MM.1S (cell line): Measurements from ENCODE around the gene GMFB.

Experiments
- DNase-seq: peaks from one replicate; pipeline ENCODE4 v3.0.0-alpha.2; 2015
- H2AFZ ChIP-seq: fragments of 300-600 bp; sonication (generic); 2 replicates; pipeline ENCODE4 v1.6.0; 2016; ENCODE audit warnings: antibody characterized with exemption, low read length
- H3F3A ChIP-seq: fragments of 300-600 bp; sonication (generic); 2 replicates; pipeline ENCODE4 v1.6.1; 2016; ENCODE audit warnings: mild to moderate bottlenecking, antibody characterized with exemption, low read length, moderate library complexity, mixed read lengths; ENCODE audit not compliant: insufficient read depth
- H3K27ac ChIP-seq: fragments of 300-600 bp; sonication (generic); 2 replicates; pipeline ENCODE4 v1.5.1; 2016; ENCODE audit warnings: mild to moderate bottlenecking, low read length
- H3K27me3 ChIP-seq: fragments of 300-600 bp; sonication (generic); replicated peaks from 2 replicates; pipeline ENCODE4 v1.6.0; 2016; ENCODE audit warnings: low read length; ENCODE audit not compliant: insufficient read depth
- H3K36me3 ChIP-seq: fragments of 300-600 bp; sonication (generic); replicated peaks from 2 replicates; pipeline ENCODE4 v1.6.1; 2016; ENCODE audit warnings: mild to moderate bottlenecking, low read length, mixed read lengths; ENCODE audit not compliant: insufficient read depth
- H3K4me1 ChIP-seq: fragments of 300-600 bp; sonication (generic); 2 replicates; pipeline ENCODE4 v1.6.1; 2016; ENCODE audit warnings: low read length, mixed read lengths
- H3K4me2 ChIP-seq: fragments of 300-600 bp; sonication (generic); 2 replicates; pipeline ENCODE4 v1.6.0; 2016; ENCODE audit warnings: low read depth, low read length
- H3K4me3 ChIP-seq: fragments of 300-600 bp; sonication (generic); 2 replicates; pipeline ENCODE4 v1.5.1; 2016; ENCODE audit warnings: low read length, mixed read lengths
- H3K79me2 ChIP-seq: fragments of 300-600 bp; sonication (generic); 2 replicates; pipeline ENCODE4 v1.6.1; 2016; ENCODE audit warnings: mixed run types, low read length, mixed read lengths
- H3K9ac ChIP-seq: fragments of 300-600 bp; sonication (generic); 2 replicates; pipeline ENCODE4 v1.6.1; 2016; ENCODE audit warnings: low read length, mixed read lengths
- H3K9me2 ChIP-seq: fragments of 300-600 bp; sonication (generic); replicated peaks from 2 replicates; pipeline ENCODE4 v1.6.1; 2016; ENCODE audit warnings: mild to moderate bottlenecking, low read length, mixed read lengths; ENCODE audit not compliant: insufficient read depth
- H3K9me3 ChIP-seq: fragments of 300-600 bp; sonication (generic); replicated peaks from 2 replicates; pipeline ENCODE4 v1.6.1; 2016; ENCODE audit warnings: mild to moderate bottlenecking, low read length, mixed read lengths; ENCODE audit not compliant: insufficient read depth
- H4K20me1 ChIP-seq: fragments of 300-600 bp; sonication (generic); 2 replicates; pipeline ENCODE4 v1.6.1; 2016; ENCODE audit warnings: mild to moderate bottlenecking, low read length, moderate library complexity, mixed read lengths; ENCODE audit not compliant: insufficient read depth
- CTCF ChIP-seq: fragments of 300-600 bp; sonication (generic); IDR thresholded peaks from 2 replicates; pipeline ENCODE4 v1.5.1; 2016; ENCODE audit warnings: antibody characterized with exemption, low read length, mixed read lengths
- EZH2 ChIP-seq: fragments of 300-600 bp; sonication (generic); optimal IDR thresholded peaks from 2 replicates; pipeline ENCODE3; 2017; ENCODE audit warnings: low read depth, mild to moderate bottlenecking, antibody characterized with exemption, low read length, mixed read lengths
- EZH2phosphoT487 ChIP-seq: fragments of 300-600 bp; sonication (generic); IDR thresholded peaks from 2 replicates; pipeline ENCODE4 v1.6.1; 2018; ENCODE audit warnings: antibody characterized with exemption, low read length

Gene GMFB

GRCh38 chr14:54502602-54503001 is 13.8 kb upstream of the GMFB start:
- H3K4me3 ChIP-seq: no peak overlapping the region
- no peak overlapping the region for H2AFZ ChIP-seq
- H3K9ac ChIP-seq: no peak overlapping the region
- H3K9me2 ChIP-seq: no peaks in the 10 kb centered on the region
- no peak overlapping the region for H3K4me2 ChIP-seq
- no peaks in the 10 kb centered on the region for H3K36me3 ChIP-seq
- no peaks in the 10 kb centered on the region for H3K9me3 ChIP-seq
- no peaks in the 10 kb centered on the region for H3K79me2 ChIP-seq
- TF ChIP-seq CTCF: no peak
- no peaks in the 10 kb centered on the region for H3K27me3 ChIP-seq
- H3F3A ChIP-seq: no peaks in the 10 kb centered on the region
- no peak for DNase-seq
- H3K4me1 ChIP-seq: no peaks in the 10 kb centered on the region
- H3K27ac ChIP-seq: no peak overlapping the region
- H4K20me1 ChIP-seq: no peaks in the 10 kb centered on the region

GRCh38 chr14:54501480-54501879 is 12.7 kb upstream of the GMFB start:
- H3K4me1 ChIP-seq: no peaks in the 10 kb centered on the region

GRCh38 chr14:54500744-54501143 is 12.0 kb upstream of the GMFB start:
- H3K36me3 ChIP-seq: no peaks in the 10 kb centered on the region
- H3K9me3 ChIP-seq: no peaks in the 10 kb centered on the region
- DNase-seq: no peak
- no peak for TF ChIP-seq EZH2
- TF ChIP-seq EZH2phosphoT487: no peak
- no peak overlapping the region for H3K4me2 ChIP-seq
- no peaks in the 10 kb centered on the region for H3K4me1 ChIP-seq
- H3K79me2 ChIP-seq: no peaks in the 10 kb centered on the region
- no peaks in the 10 kb centered on the region for H3F3A ChIP-seq
- H3K9me2 ChIP-seq: no peaks in the 10 kb centered on the region
- no peaks in the 10 kb centered on the region for H4K20me1 ChIP-seq
- H2AFZ ChIP-seq: no peak overlapping the region
- no peak overlapping the region for H3K27ac ChIP-seq
- no peaks in the 10 kb centered on the region for H3K27me3 ChIP-seq
- H3K4me3 ChIP-seq: no peak overlapping the region
- H3K9ac ChIP-seq: no peak overlapping the region

More at GRCh38 chr14:54501480-54501879, 12.7 kb upstream of the GMFB start:
- H3K79me2 ChIP-seq: no peaks in the 10 kb centered on the region
- no peaks in the 10 kb centered on the region for H3K9me3 ChIP-seq
- no peaks in the 10 kb centered on the region for H3F3A ChIP-seq
- H3K9me2 ChIP-seq: no peaks in the 10 kb centered on the region
- H3K4me3 ChIP-seq: no peak overlapping the region
- no peak overlapping the region for H3K27ac ChIP-seq
- no peak overlapping the region for H3K4me2 ChIP-seq
- H3K27me3 ChIP-seq: no peaks in the 10 kb centered on the region
- no peak for DNase-seq
- TF ChIP-seq EZH2 (no peak), EZH2phosphoT487 (no peak), CTCF (no peak)
- H4K20me1 ChIP-seq: no peaks in the 10 kb centered on the region
- H3K9ac ChIP-seq: no peak overlapping the region
- no peak overlapping the region for H2AFZ ChIP-seq
- no peaks in the 10 kb centered on the region for H3K36me3 ChIP-seq

GRCh38 chr14:54498579-54498978 is 9.8 kb upstream of the GMFB start:
- Histone ChIP-seq H3K9me3 (no peaks in the 10 kb centered on the region), H3K4me3 (no peak overlapping the region), H3K79me2 (no peaks in the 10 kb centered on the region), H2AFZ (no peak overlapping the region), H4K20me1 (no peaks in the 10 kb centered on the region), H3K9me2 (no peaks in the 10 kb centered on the region), H3K36me3 (no peaks in the 10 kb centered on the region), H3K4me2 (no peak overlapping the region), H3K27me3 (no peaks in the 10 kb centered on the region), H3K9ac (no peak overlapping the region), H3K4me1 (no peaks in the 10 kb centered on the region), H3F3A (no peaks in the 10 kb centered on the region), H3K27ac (no peak overlapping the region)
- no peak for DNase-seq
- TF ChIP-seq EZH2phosphoT487: no peak
- TF ChIP-seq EZH2: no peak
